DOHH2 (cell line): ENCODE data around the gene MACF1.
A peak's percentile ranks its signal among the peaks of the same experiment; 100 is the strongest.

Experiments
- H3F3A ChIP-seq: fragments of 200-600 bp; sonication (generic), shearing (Covaris generic); 2 replicates; pipeline ENCODE4 v1.6.0; 2016; ENCODE audit warnings: antibody characterized with exemption, mild to moderate bottlenecking; ENCODE audit not compliant: control insufficient read depth, insufficient read depth
- H3K27ac ChIP-seq: fragments of 200-600 bp; sonication (generic); 2 replicates; pipeline ENCODE4 v1.5.1; 2014; ENCODE audit warnings: low read depth, mild to moderate bottlenecking, low read length, moderate library complexity
- H3K27me3 ChIP-seq: fragments of 200-600 bp; sonication (generic); 2 replicates; pipeline ENCODE4 v1.6.1; 2014; ENCODE audit warnings: mild to moderate bottlenecking, low read length, mixed read lengths; ENCODE audit not compliant: control insufficient read depth
- H3K36me3 ChIP-seq: fragments of 200-600 bp; sonication (generic); 2 replicates; pipeline ENCODE4 v1.6.1; 2014; ENCODE audit warnings: mild to moderate bottlenecking, low read length, moderate library complexity, mixed read lengths; ENCODE audit not compliant: control insufficient read depth
- H3K4me1 ChIP-seq: fragments of 200-600 bp; sonication (generic); 2 replicates; pipeline ENCODE4 v1.6.1; 2014; ENCODE audit warnings: mild to moderate bottlenecking, low read length, mixed read lengths; ENCODE audit not compliant: control insufficient read depth
- H3K4me2 ChIP-seq: fragments of 200-600 bp; sonication (generic); 2 replicates; pipeline ENCODE4 v1.6.0; 2014; ENCODE audit warnings: mild to moderate bottlenecking, low read length, moderate library complexity
- H3K4me3 ChIP-seq: fragments of 200-600 bp; sonication (generic); 2 replicates; pipeline ENCODE4 v1.5.1; 2014; ENCODE audit warnings: mild to moderate bottlenecking, low read length, mixed read lengths
- H3K79me2 ChIP-seq: fragments of 200-600 bp; sonication (generic); 2 replicates; pipeline ENCODE4 v1.6.1; 2014; ENCODE audit warnings: mild to moderate bottlenecking, low read length, mixed read lengths; ENCODE audit not compliant: control insufficient read depth
- H3K9me2 ChIP-seq: fragments of 200-600 bp; sonication (generic); replicated peaks from 2 replicates; pipeline ENCODE4 v1.6.1; 2014; ENCODE audit warnings: mild to moderate bottlenecking, low read length, mixed read lengths; ENCODE audit not compliant: control insufficient read depth
- H3K9me3 ChIP-seq: fragments of 200-600 bp; sonication (generic); 2 replicates; pipeline ENCODE4 v1.6.1; 2014; ENCODE audit warnings: antibody characterized with exemption, low read length, mixed read lengths; ENCODE audit not compliant: control insufficient read depth, insufficient read depth
- H4K20me1 ChIP-seq: fragments of 200-600 bp; sonication (generic); 2 replicates; pipeline ENCODE4 v1.6.0; 2014; ENCODE audit warnings: low read depth, mild to moderate bottlenecking, antibody characterized with exemption, low read length, moderate library complexity; ENCODE audit not compliant: control insufficient read depth, insufficient read depth
- CTCF ChIP-seq: fragments of 200-600 bp; sonication (generic); IDR thresholded peaks from one replicate; pipeline ENCODE4 v1.5.1; 2014; ENCODE audit warnings: antibody characterized with exemption, mild to moderate bottlenecking, low read depth, low read length; ENCODE audit not compliant: poor library complexity, severe bottlenecking
- EZH2phosphoT487 ChIP-seq: fragments of 200-600 bp; sonication (generic); IDR thresholded peaks from 2 replicates; pipeline ENCODE4 v1.6.1; 2017; ENCODE audit warnings: borderline replicate concordance, mild to moderate bottlenecking, antibody characterized with exemption, low read length, moderate library complexity, mixed read lengths

MACF1 gene

GRCh38 chr1:39507230-39507928 is 302.9 kb downstream of the MACF1 start:
- Histone ChIP-seq H3K9me2 (no peaks in the 10 kb centered on the region), H3K27ac (no peak overlapping the region), H3F3A (no peaks in the 10 kb centered on the region), H3K4me2 (no peak overlapping the region), H3K9me3 (no peaks in the 10 kb centered on the region), H3K27me3 (peaks cover 20% of the 10 kb centered on the region), H3K4me3 (no peak overlapping the region), H3K36me3 (no peaks in the 10 kb centered on the region), H3K79me2 (no peaks in the 10 kb centered on the region), H3K4me1 (peaks cover 11% of the 10 kb centered on the region), H4K20me1 (0 out of 2 replicates have a peak, but pooled peaks cover 3% of the 10 kb centered on the region)
- TF ChIP-seq CTCF: peak; percentile 20
- no peak for TF ChIP-seq EZH2phosphoT487

GRCh38 chr1:39508266-39508665 is 303.8 kb downstream of the MACF1 start:
- TF ChIP-seq EZH2phosphoT487 (no peak), CTCF (no peak)
- H3K4me2 ChIP-seq: no peak overlapping the region
- peaks cover 11% of the 10 kb centered on the region for H3K4me1 ChIP-seq

GRCh38 chr1:39508857-39509305 is 304.4 kb downstream of the MACF1 start:
- H4K20me1 ChIP-seq: 0 out of 2 replicates have a peak, but pooled peaks cover 3% of the 10 kb centered on the region
- no peaks in the 10 kb centered on the region for H3K9me2 ChIP-seq
- H3K4me2 ChIP-seq: peak overlapping the region; percentile 60
- no peaks in the 10 kb centered on the region for H3K36me3 ChIP-seq
- H3K79me2 ChIP-seq: no peaks in the 10 kb centered on the region
- H3K9me3 ChIP-seq: no peaks in the 10 kb centered on the region
- TF ChIP-seq CTCF (no peak), EZH2phosphoT487 (no peak)
- no peaks in the 10 kb centered on the region for H3F3A ChIP-seq
- H3K4me3 ChIP-seq: no peak overlapping the region
- H3K27me3 ChIP-seq: peaks cover 20% of the 10 kb centered on the region
- H3K4me1 ChIP-seq: peaks cover 11% of the 10 kb centered on the region
- H3K27ac ChIP-seq: no peak overlapping the region

More at GRCh38 chr1:39508266-39508665, 303.8 kb downstream of the MACF1 start:
- Histone ChIP-seq H3K27me3 (peaks cover 20% of the 10 kb centered on the region), H3K79me2 (no peaks in the 10 kb centered on the region), H3K4me3 (no peak overlapping the region), H3K9me2 (no peaks in the 10 kb centered on the region), H3K36me3 (no peaks in the 10 kb centered on the region), H3K27ac (no peak overlapping the region), H4K20me1 (0 out of 2 replicates have a peak, but pooled peaks cover 3% of the 10 kb centered on the region), H3F3A (no peaks in the 10 kb centered on the region), H3K9me3 (no peaks in the 10 kb centered on the region)
